Posterior cingulate gyrus (tissue), 11 donors: ENCODE data around the gene SPECC1L.
"Not testable (repeated sequence)": the region's sequence is repeated elsewhere in the genome, so short reads cannot be mapped to it uniquely, and the experiment has no call there.

Source experiments
- DNase-seq, 10 donors: peaks; one replicate each; pipeline versions ENCODE4 v3.0.0 to v3.0.0-alpha.2; 2020 to 2021; ENCODE audit warnings: mixed read lengths in 3 of 10
- intact Hi-C: fragments of 100-400 bp; cut with DNase I; formaldehyde crosslinking; loops from one replicate; pipeline ENCODE4 v1.15.1; 2023

SPECC1L gene

GRCh38 chr22:24270556-24271385, at the start of gene SPECC1L:
TSS of gene SPECC1L (plus strand) at chr22:24270831. CDS start at chr22:24302232, 31,401 bp downstream.
- DNase-seq = peak; percentile 83 to 98 (median 87)
- intact Hi-C loops = loop anchor here (2.0 kb wide), 1 partner anchor 284 kb away; the partner anchor contains the start of genes GUCD1 and SNRPD3

GRCh38 chr22:24224468-24224867, 46.2 kb upstream of the SPECC1L start:
- DNase-seq = no peak
- intact Hi-C loops = no loop called here

- peak in 1 of 10 donors; percentile 16 for DNase-seq
- intact Hi-C loops = no loop called here
These were observed 45.5 kb upstream of the SPECC1L start for GRCh38 chr22:24225044-24225601.

- peak in 2 of 10 donors; percentile 33 to 61 for DNase-seq
- intact Hi-C loops = no loop called here
These were observed 44.7 kb upstream of the SPECC1L start for GRCh38 chr22:24225951-24226350.

- peak in 1 of 10 donors; percentile 83 for DNase-seq
- intact Hi-C loops = no loop called here
These were observed 39.5 kb upstream of the SPECC1L start for GRCh38 chr22:24230911-24231656.

- intact Hi-C loops = no loop called here
These were observed 38.9 kb upstream of the SPECC1L start for GRCh38 chr22:24231706-24232105.

GRCh38 chr22:24232124-24232523, 38.5 kb upstream of the SPECC1L start:
- peak in 1 of 10 donors; percentile 62 for DNase-seq
- intact Hi-C loops = no loop called here

More at GRCh38 chr22:24231706-24232105, 38.9 kb upstream of the SPECC1L start:
- DNase-seq = peak in 1 of 10 donors; percentile 73

- peak in 1 of 10 donors; percentile 58 for DNase-seq
- intact Hi-C loops = no loop called here
These were observed 37.9 kb upstream of the SPECC1L start for GRCh38 chr22:24232725-24233124.

GRCh38 chr22:24233235-24233634, 37.4 kb upstream of the SPECC1L start:
- DNase-seq = peak in 2 of 10 donors; percentile 36 to 62
- intact Hi-C loops = no loop called here

GRCh38 chr22:24233816-24234215, 36.8 kb upstream of the SPECC1L start:
- peak in 1 of 10 donors; percentile 71 for DNase-seq
- intact Hi-C loops = no loop called here

- peak in 1 of 10 donors; percentile 67 for DNase-seq
- intact Hi-C loops = no loop called here
These were observed 35.3 kb upstream of the SPECC1L start for GRCh38 chr22:24235315-24235714.

- peak in 1 of 10 donors; percentile 14 for DNase-seq
- intact Hi-C loops = no loop called here
These were observed 34.0 kb upstream of the SPECC1L start for GRCh38 chr22:24236656-24237055.

- intact Hi-C loops = not testable (repeated sequence)
- DNase-seq = peak in 1 of 10 donors; percentile 29
These were observed 32.4 kb upstream of the SPECC1L start for GRCh38 chr22:24238101-24238694.

GRCh38 chr22:24240381-24240780, 30.2 kb upstream of the SPECC1L start:
- intact Hi-C loops = no loop called here

GRCh38 chr22:24240985-24241692, 29.5 kb upstream of the SPECC1L start:
- DNase-seq = peak in 1 of 10 donors; percentile 3
- intact Hi-C loops = not testable (repeated sequence)

More at GRCh38 chr22:24240381-24240780, 30.2 kb upstream of the SPECC1L start:
- peak in 2 of 10 donors; percentile 9 to 52 for DNase-seq

GRCh38 chr22:24243417-24243816, 27.2 kb upstream of the SPECC1L start:
- intact Hi-C loops, DNase-seq: not testable (repeated sequence)

GRCh38 chr22:24244144-24244787, 26.4 kb upstream of the SPECC1L start:
- DNase-seq = peak in 2 of 10 donors; percentile 66 to 78
- intact Hi-C loops = no loop called here

- DNase-seq = peak in 1 of 10 donors; percentile 49
- intact Hi-C loops = loop anchor here (5.0 kb wide), 1 partner anchor 58 kb away; no protein-coding TSS in a partner anchor
These were observed 25.6 kb upstream of the SPECC1L start, which contains the start of gene GGT5 for GRCh38 chr22:24245030-24245431. TSS of gene GGT5 (minus strand) at chr22:24245082. CDS start at chr22:24244725, 357 bp downstream.
